ENCODE measurements around the gene SDC1. TPM values are rescaled to one million over a fixed set of nuclear protein-coding genes. Genes with fewer than 3 reads are reported as not detected.
A peak's percentile ranks its signal among the peaks of the same experiment; 100 is the strongest.

The SDC1 gene
- total RNA-seq, 4 donors from 2014 or later = 21.9 to 28.0 (median 24.7) TPM

DNA sequence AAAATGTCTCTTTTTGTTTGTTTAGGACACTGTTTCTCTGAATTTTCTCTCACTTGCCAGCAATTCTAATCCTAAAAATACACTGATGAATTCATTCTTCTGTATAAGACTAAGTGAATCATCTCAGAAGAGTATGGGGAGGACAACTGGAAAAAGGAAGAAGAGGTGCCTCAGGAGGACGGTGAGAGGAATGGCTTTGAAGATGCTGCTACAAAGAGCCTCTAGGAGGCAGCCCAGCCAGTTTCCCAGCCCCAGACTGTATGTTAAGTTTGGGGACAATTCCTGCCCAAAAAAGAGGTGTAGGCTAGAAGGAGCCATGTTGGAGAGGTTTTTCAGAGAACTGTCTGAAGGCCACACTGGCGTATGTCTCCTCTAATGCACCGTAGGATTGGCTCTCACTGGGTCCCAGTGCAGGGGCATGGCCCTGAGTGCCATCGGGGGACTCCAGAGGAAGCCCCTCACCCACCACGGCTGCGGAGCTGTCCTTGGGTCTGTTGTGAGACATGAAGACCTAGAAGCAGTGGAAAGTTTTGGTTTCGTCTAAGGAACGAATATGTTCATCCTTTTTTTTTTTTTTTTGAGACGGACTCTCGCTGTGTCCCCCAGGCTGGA lies 3.1 kb upstream of the SDC1 start:
- intact Hi-C loops (cut with DNase I) = no loop called here

DNA sequence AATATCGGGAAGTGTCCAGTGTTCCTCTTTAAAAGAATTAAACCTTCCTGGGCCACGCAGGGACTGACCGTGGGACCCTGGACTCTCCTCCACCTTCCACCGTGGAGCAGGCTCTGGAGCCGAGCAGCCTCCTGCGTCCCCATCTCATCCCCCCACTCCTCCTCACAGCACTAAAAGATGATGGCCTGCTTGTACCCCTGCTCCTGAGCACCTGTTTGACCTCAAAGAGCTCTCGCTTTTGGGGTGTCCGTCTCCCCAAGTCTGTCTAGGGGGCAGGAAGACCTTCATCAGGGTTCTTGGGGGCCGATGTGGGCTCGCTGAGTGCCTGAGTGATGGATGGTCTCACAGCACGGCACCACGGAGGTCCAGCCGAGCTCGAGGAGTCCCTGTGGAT lies 1.2 kb upstream of the SDC1 start:
- Histone ChIP-seq H3K36me3 (no peaks in the 10 kb centered on the region), H3K4me3 (replicated peaks in 1 of 3) (no peak overlapping the region), H3K27ac (peak overlapping the region in 2 of 3 donors; percentile 81 to 90), H3K27me3 (no peaks in the 10 kb centered on the region), H3K4me1 (peaks cover 17 to 22% of the 10 kb centered on the region in 2 donors), H3K9me3 (no peaks in the 10 kb centered on the region)
- WGBS, 2 donors = 91 to 92% methylated on average over 14 of the region's 14 CpGs
- TF ChIP-seq POLR2A (IDR thresholded peaks at IDR 0.05) = no peak
- intact Hi-C loops (cut with DNase I) = no loop called here
- DNase-seq = peak in 1 of 2 donors; percentile 3

More for the DNA sequence above, 3.1 kb upstream of the SDC1 start:
- no peaks in the 10 kb centered on the region for H3K27me3 ChIP-seq
- no peak for DNase-seq
- H3K4me3 ChIP-seq (replicated peaks in 1 of 3) = no peak overlapping the region
- H3K27ac ChIP-seq = no peak overlapping the region
- WGBS, 2 donors = 91 to 93% methylated on average over 10 of the region's 10 CpGs
- H3K4me1 ChIP-seq = peaks cover 28 to 32% of the 10 kb centered on the region in 2 donors
- TF ChIP-seq, protein P1, sequence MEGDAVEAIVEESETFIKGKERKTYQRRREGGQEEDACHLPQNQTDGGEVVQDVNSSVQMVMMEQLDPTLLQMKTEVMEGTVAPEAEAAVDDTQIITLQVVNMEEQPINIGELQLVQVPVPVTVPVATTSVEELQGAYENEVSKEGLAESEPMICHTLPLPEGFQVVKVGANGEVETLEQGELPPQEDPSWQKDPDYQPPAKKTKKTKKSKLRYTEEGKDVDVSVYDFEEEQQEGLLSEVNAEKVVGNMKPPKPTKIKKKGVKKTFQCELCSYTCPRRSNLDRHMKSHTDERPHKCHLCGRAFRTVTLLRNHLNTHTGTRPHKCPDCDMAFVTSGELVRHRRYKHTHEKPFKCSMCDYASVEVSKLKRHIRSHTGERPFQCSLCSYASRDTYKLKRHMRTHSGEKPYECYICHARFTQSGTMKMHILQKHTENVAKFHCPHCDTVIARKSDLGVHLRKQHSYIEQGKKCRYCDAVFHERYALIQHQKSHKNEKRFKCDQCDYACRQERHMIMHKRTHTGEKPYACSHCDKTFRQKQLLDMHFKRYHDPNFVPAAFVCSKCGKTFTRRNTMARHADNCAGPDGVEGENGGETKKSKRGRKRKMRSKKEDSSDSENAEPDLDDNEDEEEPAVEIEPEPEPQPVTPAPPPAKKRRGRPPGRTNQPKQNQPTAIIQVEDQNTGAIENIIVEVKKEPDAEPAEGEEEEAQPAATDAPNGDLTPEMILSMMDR (IDR thresholded peaks at IDR 0.05) = no peak
- no peak for TF ChIP-seq POLR2A (IDR thresholded peaks at IDR 0.05)
- no peaks in the 10 kb centered on the region for H3K36me3 ChIP-seq
- no peaks in the 10 kb centered on the region for H3K9me3 ChIP-seq

DNA sequence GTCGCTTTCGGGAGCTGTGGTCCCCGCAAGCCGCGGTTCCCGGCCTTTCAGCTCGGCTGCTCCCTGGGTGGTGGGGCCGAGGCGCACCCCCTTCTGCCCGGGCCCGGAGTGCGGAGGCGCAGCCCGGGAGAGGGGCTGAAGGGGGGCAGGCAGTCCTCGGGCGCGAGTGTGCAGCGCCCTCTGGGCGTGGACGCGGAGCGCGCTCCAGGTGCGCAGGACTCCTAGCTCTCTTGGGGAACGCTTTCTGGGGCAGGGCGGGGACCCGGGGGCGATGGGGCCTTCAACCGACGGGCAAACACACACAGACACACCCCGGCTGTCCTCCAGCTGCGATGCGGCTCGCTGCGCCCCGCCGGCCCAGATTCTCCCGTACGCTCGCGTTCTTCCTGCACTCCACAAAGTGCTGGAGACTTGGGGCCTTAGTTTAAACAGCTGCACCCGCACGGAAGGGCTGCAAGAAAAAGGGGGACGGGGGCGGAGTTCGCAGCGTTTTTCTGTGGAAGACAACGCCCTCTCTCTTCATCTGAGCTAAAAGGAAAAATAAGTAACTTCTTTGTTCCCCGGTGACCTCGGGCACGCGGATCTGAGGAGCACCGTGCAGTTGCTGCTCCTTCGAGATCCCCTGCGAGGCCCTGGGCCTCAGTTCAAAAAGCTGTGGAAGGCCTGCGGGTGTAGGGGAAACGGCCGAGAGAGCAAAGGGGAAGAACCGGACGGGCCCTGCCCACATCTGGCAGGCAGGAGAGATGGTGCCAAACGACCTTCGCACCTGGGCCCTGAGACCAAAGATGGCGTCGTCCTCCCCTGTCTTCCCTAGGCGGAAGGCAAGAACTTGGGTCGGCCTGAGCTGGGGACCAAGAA lies 593 bp upstream of the SDC1 start:
- H3K9me3 ChIP-seq = no peaks in the 10 kb centered on the region
- peak overlapping the region in 1 of 3 donors; percentile 49 for H3K4me3 ChIP-seq (replicated peaks in 1 of 3)
- H3K27ac ChIP-seq = peak overlapping the region; percentile 74 to 90 (median 81)
- intact Hi-C loops (cut with DNase I) = no loop called here
- H3K4me1 ChIP-seq = peaks cover 17 to 22% of the 10 kb centered on the region in 2 donors
- DNase-seq = peak; percentile 89 to 90
- TF ChIP-seq, protein P1 (IDR thresholded peaks at IDR 0.05) = peak; percentile 12 to 76 (median 53)
- peak in 1 of 2 donors; percentile 45 for TF ChIP-seq POLR2A (IDR thresholded peaks at IDR 0.05)
- H3K36me3 ChIP-seq = no peaks in the 10 kb centered on the region
- H3K27me3 ChIP-seq = no peaks in the 10 kb centered on the region
- WGBS, 2 donors = 21 to 27% methylated on average over 23 to 31 of the region's 66 CpGs

DNA sequence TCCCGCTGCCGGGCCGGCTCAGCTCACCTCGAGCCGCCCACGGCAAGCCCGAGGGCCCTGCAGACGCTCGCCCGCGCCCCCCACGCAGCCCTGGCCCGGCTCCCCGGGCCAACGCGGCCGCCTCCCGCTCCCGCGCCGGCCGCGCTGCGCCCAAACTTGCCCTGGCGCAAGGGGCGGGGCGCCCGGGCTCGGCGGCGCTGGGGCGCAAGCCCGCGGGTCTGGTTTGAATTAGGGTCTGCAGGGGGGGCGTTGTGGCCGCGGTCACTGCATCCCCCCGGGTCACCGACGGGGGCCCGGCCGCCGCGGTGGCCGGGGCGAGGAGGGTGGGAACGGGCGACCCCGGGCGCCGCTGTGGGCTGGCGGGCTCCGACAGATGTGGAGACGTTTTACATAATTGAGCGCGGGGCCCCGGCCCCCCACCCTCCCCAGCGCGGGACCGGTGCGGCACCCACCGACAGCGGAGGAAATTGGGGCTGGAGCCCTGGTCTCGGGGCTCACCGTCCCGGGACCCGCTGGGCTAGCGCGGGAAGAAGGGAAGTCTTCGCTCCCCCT lies 690 bp downstream of the SDC1 start:
- DNase-seq = no peak
- Histone ChIP-seq H3K36me3 (no peaks in the 10 kb centered on the region), H3K9me3 (no peaks in the 10 kb centered on the region), H3K27ac (peak overlapping the region; percentile 81 to 90 (median 86)), H3K4me3 (replicated peaks in 1 of 3) (peak overlapping the region; percentile 31 to 49 (median 44)), H3K4me1 (peaks cover 17 to 22% of the 10 kb centered on the region in 2 donors), H3K27me3 (no peaks in the 10 kb centered on the region)
- 2% methylated on average over 12 of the region's 70 CpGs; no CpG with 5 or more reads in 1 of the 2 donors for WGBS, 2 donors
- intact Hi-C loops (cut with DNase I) = loop anchor here (5.0 kb wide), 1 partner anchor 87 kb away; no protein-coding TSS in a partner anchor
- TF ChIP-seq POLR2A (IDR thresholded peaks at IDR 0.05) = peak in 1 of 2 donors; percentile 28
- TF ChIP-seq, protein P1 (IDR thresholded peaks at IDR 0.05) = no peak

DNA sequence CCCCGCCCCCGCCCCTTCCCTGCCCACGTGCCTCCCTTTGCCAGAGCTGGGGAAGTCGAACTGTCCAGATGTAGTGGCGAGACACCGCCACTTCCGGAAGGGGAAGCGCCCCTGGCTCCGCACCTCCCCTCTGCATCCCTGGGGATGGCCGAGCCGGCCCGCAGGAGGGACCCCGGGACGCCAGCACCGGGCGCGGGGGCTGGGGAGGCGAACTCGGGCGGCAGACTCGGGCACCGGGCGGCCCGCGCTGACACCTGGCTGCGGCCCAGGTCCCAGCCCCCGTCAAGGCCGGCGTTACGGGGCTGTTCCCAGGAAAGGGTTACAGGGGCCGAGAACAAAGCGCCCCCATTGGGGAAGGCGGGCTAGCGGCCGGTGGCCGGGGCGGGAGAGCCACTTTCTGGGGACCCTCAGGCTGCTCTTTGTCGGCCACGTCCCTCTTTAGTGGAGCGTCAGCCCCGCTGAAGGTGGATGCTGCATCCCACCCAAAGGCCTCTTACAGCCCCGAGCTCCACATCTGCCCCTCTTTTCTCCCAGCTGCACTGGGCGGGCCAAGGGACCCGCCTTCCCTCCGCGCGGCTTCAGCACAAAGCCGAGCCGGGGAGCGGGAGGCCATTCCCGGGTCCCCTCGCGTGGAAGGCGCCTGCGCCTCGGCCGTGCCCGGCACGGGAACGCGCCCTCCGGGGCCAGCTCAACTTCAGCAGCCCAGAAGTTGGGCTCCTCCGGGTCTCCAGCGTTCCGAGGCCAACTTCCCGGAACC lies 1.3 kb downstream of the SDC1 start:
- peak overlapping the region; percentile 31 to 49 (median 44) for H3K4me3 ChIP-seq (replicated peaks in 1 of 3)
- H3K27me3 ChIP-seq = no peaks in the 10 kb centered on the region
- H3K4me1 ChIP-seq = peaks cover 17 to 22% of the 10 kb centered on the region in 2 donors
- intact Hi-C loops (cut with DNase I) = loop anchor here (5.0 kb wide), 1 partner anchor 86 kb away; no protein-coding TSS in a partner anchor
- no peaks in the 10 kb centered on the region for H3K9me3 ChIP-seq
- 0% methylated on average over 3 to 7 of the region's 66 CpGs for WGBS, 2 donors
- peak overlapping the region; percentile 66 to 90 (median 86) for H3K27ac ChIP-seq
- peak; percentile 67 to 70 for DNase-seq
- TF ChIP-seq POLR2A (IDR thresholded peaks at IDR 0.05) = peak in 1 of 2 donors; percentile 36
- TF ChIP-seq, protein P1 (IDR thresholded peaks at IDR 0.05) = no peak
- H3K36me3 ChIP-seq = no peaks in the 10 kb centered on the region

Measured in thyroid gland (tissue), 4 donors.